ENCODE data around the gene CAPS.

The CAPS gene

GRCh38 chr19:5964816-5965565 is 50.9 kb downstream of the CAPS start:
- Histone ChIP-seq H2AFZ (ENCODE audit: low read depth, low read length) (no peak overlapping the region), H3K4me3 (ENCODE audit: low read depth in 1 of 2, low read length in 2 of 2) (no peak overlapping the region), H4K20me1 (ENCODE audit: insufficient read depth, low read length) (peaks cover 99% of the 10 kb centered on the region), H3K79me2 (ENCODE audit: insufficient read depth, low read length) (peaks cover 100% of the 10 kb centered on the region), H3K9ac (ENCODE audit: low read depth, low read length) (no peak overlapping the region), H3K4me2 (ENCODE audit: insufficient read depth, low read length) (no peak overlapping the region), H3K36me3 (ENCODE audit: insufficient read depth, low read length) (peaks cover 35% of the 10 kb centered on the region), H3K27ac (ENCODE audit: low read length) (no peak overlapping the region), H3K27me3 (ENCODE audit: insufficient read depth, low read length, poor library complexity) (no peaks in the 10 kb centered on the region), H3K9me3 (ENCODE audit: insufficient read depth, low read length, severe bottlenecking) (no peaks in the 10 kb centered on the region), H3K4me1 (ENCODE audit: insufficient read depth, low read length) (peaks cover 58% of the 10 kb centered on the region)
- DNase-seq (no peak), ATAC-seq (ENCODE audit: insufficient read depth, low read depth) (no peak)
- no peak for TF ChIP-seq EZH2 (IDR thresholded peaks at IDR 0.05; ENCODE audit: borderline replicate concordance, low read depth, low read length, severe bottlenecking)
- TF ChIP-seq, protein P1, sequence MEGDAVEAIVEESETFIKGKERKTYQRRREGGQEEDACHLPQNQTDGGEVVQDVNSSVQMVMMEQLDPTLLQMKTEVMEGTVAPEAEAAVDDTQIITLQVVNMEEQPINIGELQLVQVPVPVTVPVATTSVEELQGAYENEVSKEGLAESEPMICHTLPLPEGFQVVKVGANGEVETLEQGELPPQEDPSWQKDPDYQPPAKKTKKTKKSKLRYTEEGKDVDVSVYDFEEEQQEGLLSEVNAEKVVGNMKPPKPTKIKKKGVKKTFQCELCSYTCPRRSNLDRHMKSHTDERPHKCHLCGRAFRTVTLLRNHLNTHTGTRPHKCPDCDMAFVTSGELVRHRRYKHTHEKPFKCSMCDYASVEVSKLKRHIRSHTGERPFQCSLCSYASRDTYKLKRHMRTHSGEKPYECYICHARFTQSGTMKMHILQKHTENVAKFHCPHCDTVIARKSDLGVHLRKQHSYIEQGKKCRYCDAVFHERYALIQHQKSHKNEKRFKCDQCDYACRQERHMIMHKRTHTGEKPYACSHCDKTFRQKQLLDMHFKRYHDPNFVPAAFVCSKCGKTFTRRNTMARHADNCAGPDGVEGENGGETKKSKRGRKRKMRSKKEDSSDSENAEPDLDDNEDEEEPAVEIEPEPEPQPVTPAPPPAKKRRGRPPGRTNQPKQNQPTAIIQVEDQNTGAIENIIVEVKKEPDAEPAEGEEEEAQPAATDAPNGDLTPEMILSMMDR (IDR thresholded peaks at IDR 0.05; ENCODE audit: borderline replicate concordance, extremely low read depth, low read length, poor library complexity, severe bottlenecking): no peak

Measured in DND-41 (cell line).